Esophagus mucosa (tissue), 1 donor: ENCODE results near the gene ITGAX. TPM values are rescaled to one million over a fixed set of nuclear protein-coding genes. Genes with fewer than 3 reads are reported as not detected.
"Not testable (repeated sequence)": the region's sequence is repeated elsewhere in the genome, so short reads cannot be mapped to it uniquely, and the experiment has no call there.

Source experiments
- ATAC-seq: fragments of 200-7000 bp; cut with Tn5 transposase; one replicate; pipeline ENCODE4 v1.9.1; 2020
- total RNA-seq: library from RNA; stranded (reverse); gene quantifications from one replicate; pipeline ENCODE4 v1.2.4, GENCODE V29; 2023
- donor health status: DM: yes; HTN: yes; CAD: no.

ITGAX gene
- 1.9 TPM for total RNA-seq

DNA sequence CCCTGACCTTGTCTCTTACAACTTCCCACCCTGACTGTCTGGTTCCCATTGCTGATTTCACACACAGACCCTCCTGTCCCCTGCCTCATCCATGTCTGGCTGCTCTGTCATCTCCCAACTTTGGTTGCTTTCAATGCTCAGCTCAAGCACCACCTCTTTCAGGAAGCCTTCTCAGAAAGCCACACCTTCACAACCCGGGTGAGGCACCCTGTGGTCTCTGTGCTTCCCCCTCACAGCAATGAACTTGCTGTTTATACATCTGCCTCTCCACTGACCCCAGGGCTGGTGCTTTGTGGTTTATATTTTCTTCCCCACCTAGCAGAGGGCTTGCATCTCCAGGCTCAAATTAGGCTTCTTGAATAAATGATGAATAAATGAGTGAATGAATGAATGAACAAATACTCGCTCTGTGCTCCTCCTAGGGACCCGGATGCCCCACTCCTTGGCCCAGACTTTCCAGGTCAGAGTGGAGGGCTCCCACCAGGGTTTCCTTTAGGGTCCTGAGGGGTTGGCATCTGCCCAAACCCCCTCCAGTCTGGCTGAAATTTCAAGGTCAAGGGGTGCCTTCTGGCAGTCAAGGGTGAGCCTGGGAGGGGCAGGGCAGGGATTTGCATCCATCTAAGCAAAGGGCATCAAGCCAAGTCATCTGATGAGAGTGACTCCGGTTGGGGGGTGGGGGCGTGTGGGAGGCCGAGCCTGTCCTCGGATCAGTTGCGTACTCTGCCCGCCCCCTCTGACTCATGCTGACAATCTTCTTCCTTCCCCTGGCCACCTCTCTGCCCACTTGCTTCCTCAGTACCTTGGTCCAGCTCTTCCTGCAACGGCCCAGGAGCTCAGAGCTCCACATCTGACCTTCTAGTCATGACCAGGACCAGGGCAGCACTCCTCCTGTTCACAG, at the start of gene ITGAX:
ITGAX (plus strand) TSS at position 783 of the 898 bp plus-strand sequence; CDS start at position 862, 79 bp downstream.
- peak; percentile 38 for ATAC-seq

DNA sequence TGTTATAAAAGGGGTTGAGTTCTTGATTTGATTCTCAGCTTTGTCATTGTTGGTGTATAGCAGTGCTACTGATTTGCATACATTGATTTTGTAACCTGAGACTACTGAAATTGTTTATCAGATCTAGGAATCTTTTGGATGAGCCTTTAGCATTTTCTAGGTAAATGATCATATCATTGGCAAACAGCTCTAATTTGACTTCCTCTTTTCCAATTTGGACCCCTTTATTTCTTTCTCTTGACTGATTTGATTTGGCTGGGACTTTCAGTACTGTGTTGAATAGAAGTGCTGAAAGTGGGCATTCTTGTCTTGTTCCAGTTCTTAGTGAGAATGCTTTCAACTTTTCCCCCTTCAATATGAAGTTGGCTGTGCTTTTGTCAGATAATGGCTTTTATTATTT, 49.8 kb upstream of the ITGAX start:
- ATAC-seq: no peak

DNA sequence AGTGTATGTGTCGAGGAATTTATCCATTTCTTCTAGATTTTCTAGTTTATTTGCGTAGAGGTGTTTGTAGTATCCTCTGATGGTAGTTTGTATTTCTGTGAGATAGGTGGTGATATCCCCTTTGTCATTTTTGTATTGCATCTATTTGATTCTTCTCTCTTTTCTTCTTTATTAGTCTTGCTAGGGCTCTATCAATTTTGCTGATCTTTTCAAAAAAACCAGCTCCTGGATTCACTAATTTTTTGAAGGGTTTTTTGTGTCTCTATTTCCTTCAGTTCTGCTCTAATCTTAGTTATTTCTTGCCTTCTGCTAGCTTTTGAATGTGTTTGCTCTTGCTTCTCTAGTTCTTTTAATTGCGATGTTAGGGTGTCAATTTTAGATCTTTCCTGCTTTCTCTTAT, 46.6 kb upstream of the ITGAX start:
- not testable (repeated sequence) for ATAC-seq

DNA sequence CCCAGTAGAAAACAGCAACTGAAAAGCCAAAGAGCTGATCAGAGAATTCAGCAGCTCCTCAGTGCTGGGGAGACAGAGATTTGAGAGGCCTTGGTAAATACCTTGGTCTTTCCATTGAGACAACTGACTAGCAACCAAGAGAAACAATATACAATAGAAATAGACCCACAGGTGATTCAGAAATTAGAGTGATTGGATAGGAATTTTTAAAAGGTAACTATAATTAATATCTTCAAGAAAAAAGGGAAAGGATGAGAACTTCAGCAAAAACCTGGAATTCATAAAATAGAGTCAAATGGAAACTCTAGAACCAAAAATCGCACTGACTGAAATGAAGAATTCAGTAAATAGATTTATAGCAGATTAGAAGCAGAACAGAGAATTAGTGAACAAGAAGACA, 32.5 kb upstream of the ITGAX start:
- ATAC-seq: no peak

DNA sequence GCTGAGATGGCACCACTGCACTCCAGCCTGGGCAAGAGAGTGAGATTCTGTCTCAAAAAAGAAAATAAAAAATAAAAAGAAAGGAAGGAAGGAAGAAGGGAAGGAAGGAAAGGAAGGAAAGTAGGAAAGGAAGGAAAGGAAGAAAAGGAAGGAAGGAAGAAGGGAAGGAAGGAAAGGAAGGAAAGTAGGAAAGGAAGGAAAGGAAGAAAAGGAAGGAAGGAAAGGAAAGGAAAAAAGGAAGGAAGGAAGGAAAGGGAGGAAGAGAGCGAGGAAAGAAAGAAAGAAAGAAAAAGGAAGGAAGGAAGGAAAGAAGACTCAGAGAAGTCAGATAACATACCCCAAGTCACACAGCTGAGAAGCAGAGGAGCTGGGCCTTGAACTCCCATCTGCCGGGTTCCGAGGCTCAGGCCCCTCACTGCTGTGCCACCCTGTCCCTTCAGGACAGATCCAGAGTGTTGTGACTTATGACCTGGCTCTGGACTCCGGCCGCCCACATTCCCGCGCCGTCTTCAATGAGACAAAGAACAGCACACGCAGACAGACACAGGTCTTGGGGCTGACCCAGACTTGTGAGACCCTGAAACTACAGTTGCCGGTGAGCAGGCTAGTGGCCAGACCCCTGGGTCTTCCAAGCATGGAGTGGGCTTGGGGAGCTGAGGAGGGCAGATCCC, 30.9 kb upstream of the ITGAX start:
- no peak for ATAC-seq

DNA sequence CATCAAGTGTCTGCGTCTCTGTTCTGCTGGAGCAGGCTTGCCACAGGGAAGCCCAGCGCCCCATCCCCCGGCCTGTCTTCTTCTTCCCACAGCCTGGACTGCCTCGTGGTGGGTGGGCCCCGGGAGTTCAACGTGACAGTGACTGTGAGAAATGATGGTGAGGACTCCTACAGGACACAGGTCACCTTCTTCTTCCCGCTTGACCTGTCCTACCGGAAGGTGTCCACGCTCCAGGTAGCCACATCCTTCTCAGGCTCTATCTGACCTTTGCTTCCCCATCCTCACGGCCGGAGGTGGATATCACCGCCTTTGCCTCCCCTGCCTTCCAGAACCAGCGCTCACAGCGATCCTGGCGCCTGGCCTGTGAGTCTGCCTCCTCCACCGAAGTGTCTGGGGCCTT, 29.8 kb upstream of the ITGAX start:
- no peak for ATAC-seq

DNA sequence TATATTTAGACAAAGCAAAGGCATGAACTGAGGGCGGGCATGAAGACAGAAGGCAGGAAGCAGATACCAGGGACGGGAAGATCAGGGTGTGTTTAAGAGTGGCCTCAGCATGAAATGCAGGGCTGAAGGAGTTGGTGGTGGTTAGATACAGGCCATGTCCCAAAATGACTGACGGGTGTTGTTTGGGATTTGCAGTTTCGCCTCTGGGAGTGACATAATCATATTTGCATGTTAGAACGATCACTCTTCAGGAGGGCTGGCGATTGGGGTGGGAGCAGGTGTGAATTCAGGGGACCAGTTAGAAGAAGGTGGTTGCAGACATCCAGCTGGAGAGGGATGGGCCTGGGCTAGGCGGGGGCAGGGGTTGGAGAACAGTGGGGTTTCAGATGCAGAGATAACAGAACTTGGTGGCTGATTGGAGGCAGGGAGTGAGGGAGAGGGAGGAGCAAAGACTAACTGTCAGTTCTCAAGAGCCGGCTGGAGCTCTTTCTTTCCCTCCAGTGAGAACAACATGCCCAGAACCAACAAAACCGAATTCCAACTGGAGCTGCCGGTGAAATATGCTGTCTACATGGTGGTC, 27.2 kb upstream of the ITGAX start:
- ATAC-seq: no peak

DNA sequence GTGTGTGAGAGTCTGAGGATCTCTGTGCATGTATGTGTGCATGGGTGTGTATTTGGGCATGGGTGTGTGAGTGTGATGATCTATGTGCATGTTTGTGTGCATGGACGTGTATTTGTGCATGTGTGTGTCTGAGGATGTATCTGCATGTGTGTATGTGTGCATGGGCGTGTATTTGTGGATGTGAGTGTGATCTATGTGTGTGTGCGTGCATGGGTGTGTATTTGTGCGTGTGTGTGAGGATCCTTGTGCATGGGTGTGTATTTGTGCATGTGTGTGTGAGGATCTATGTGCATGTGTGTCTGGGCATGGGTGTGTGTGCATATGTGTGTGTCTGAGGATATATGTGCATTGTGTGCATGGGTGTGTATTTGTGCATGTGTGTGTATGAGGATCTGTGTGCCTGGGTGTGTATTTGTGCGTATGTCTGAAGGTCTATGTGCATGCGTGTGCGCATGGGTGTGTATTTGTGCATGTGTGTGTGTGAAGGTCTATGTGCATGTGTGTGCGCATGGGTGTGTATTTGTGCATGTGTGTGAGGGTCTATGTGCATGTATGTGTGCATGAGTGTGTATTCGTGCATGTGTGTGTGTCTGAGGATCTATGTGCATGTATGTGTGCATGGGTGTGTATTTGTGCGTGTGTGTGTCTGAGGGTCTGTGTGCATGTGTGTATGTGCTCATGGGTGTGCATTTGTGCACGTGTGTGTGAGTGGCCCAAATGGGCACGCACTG, 26.5 kb upstream of the ITGAX start:
- ATAC-seq: no peak

DNA sequence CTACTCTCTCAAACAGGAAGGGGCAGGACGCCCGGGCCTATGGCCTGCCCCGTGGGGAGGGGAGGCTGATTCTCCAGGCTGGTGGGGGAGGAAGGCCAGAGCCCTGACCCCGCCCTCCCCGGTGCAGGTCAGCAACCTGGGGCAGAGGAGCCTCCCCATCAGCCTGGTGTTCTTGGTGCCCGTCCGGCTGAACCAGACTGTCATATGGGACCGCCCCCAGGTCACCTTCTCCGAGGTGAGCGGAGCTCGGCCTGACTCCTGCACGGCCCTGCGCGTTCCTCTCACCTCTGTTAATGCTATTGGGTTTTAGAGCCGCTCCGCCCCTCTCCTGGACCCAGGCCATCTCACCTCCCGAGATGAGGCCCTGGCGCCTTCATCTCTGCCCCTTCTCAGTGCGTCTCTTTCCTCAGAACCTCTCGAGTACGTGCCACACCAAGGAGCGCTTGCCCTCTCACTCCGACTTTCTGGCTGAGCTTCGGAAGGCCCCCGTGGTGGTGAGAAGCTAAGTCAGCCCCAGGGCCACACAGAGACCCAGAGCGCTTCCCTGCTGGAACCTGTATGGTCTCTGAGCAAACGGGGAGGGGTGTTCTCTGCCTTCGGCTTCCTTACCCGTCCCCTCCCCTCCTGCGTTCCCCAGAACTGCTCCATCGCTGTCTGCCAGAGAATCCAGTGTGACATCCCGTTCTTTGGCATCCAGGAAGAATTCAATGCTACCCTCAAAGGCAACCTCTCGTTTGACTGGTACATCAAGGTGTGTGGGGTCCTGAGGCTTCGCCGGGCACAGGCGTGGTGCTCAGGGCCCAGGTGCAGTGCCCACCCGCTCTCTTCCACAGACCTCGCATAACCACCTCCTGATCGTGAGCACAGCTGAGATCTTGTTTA, 25.1 kb upstream of the ITGAX start:
- ATAC-seq: no peak

DNA sequence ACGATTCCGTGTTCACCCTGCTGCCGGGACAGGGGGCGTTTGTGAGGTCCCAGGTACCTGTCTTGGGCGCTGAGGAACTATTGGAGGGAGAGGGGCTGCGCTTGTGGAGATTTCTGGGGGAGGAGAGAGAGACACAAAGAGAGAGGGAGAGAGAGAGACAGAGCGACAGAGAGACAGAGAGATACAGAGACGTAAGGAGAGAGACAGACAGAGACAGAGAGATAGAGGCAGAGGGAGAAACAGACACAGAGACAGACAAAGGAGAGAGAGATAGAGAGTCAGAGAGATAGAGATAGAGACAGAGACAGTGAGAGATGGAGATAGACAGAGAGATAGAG, 24.5 kb upstream of the ITGAX start:
- no peak for ATAC-seq

DNA sequence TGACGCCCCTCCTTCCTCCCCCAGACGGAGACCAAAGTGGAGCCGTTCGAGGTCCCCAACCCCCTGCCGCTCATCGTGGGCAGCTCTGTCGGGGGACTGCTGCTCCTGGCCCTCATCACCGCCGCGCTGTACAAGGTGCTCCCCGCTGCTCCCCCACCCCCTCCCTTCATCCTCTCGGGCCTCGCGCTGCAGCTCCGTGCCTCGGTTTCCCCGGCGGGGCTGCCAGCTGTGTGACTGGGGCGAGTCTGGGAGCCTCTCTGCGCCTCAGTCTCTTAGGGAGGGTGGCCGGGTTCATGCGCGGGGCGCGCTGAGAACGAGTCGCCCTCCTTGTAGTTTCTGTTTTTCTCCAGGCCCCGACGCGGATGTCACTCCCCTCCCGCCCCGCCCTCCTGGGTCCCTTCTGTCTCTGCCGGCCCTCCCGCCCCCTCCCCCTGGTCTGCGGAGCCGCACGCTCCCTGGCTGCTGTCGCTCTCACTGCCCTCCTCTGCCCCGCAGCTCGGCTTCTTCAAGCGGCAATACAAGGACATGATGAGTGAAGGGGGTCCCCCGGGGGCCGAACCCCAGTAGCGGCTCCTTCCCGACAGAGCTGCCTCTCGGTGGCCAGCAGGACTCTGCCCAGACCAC, 23.7 kb upstream of the ITGAX start:
- no peak for ATAC-seq

DNA sequence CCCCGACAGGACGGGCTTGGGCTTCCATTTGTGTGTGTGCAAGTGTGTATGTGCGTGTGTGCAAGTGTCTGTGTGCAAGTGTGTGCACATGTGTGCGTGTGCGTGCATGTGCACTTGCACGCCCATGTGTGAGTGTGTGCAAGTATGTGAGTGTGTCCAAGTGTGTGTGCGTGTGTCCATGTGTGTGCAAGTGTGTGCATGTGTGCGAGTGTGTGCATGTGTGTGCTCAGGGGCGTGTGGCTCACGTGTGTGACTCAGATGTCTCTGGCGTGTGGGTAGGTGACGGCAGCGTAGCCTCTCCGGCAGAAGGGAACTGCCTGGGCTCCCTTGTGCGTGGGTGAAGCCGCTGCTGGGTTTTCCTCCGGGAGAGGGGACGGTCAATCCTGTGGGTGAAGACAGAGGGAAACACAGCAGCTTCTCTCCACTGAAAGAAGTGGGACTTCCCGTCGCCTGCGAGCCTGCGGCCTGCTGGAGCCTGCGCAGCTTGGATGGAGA, 23.1 kb upstream of the ITGAX start:
- peak; percentile 21 for ATAC-seq

DNA sequence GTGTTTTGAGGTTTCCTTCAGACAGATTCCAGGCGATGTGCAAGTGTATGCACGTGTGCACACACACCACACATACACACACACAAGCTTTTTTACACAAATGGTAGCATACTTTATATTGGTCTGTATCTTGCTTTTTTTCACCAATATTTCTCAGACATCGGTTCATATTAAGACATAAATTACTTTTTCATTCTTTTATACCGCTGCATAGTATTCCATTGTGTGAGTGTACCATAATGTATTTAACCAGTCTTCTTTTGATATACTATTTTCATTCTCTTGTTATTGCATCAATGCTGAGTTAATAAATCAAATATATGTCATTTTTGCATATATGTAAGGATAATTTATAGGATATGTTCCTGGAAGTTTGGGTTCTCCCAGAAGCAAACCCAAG, 22.4 kb upstream of the ITGAX start:
- no peak for ATAC-seq

DNA sequence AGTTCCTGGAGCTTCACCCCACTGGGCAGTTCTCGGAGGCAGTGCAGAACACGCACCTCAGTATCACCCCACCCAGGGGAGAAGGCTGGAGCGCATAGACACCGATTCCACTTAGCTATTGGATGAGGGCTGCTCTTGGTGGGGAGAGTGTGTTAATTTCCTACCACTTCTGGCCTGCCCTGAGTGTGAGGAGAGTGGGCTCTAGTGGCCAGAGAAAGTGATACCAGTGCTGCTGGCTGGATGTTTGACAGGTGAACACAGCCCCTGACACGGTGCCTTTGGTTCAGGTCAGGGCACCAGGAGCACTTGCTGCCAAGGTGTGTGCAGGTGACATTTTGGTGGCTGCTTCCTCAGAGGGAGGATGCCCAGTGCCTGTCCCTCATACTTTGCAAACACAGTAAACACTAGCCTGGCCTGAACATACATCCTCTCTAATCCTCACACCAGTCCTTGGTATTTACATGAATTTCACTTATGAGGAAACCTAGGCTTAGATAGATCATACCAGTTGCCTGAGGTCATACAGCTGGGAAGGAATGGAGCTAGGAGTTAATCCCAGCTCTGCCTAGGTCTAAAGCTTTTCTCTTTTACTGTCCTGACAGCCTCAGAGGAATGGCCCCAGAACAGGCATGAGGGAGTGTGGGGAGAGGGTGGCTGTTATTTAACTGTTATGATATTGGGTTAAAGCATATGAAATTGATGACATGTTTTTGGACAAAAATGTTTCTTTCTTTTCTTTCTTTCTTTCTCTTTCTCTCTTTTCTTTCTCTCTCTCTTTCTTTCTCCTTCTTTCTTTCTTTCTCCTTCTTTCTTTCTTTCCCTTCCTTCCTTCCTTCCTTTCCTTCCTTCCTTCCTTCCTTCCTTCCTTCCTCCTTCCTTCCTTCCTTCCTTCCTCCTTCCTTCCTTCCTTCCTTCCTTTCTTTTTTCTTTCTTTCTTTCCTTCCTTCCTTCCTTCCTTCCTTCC, 21.0 kb upstream of the ITGAX start:
- ATAC-seq: peak; percentile 64

DNA sequence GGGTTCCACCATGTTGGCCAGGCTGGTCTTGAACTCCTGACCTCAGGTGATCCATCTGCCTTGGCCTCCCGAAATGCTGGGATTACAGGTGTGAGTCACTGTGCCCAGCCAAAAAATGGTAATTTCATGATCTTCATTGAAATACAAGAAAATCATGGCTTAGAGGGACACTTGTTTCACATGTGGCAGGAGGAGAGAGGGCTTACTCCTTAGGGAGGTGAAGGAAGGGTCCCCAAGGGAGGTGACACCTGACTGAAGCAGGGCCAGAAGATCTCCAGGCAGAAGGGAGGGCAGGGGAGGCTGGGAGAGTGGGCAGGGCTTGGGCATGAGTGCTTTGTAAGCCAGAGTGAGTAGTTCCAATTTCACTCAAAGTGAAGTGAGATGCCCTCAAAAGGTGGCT, 20.0 kb upstream of the ITGAX start:
- no peak for ATAC-seq

DNA sequence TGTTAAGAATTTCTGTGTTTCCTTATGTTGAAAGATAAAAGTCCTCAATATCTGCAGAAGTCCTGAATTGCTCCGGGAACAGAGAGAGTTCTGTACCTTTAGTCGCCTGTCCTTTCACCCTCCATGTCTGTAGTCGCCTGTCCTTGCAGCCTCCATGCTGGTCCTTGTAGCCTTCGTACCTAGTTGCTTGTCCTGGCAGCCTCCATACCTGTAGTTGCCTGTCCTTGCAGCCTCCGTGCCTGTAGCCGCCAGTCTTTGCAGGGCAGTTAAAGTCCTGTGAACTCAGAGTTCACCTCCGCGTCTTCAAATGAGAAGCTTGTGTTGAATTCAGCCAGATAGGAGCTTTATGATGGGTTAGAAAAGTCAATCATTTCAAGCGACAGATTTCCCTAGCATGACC, 19.5 kb upstream of the ITGAX start:
- no peak for ATAC-seq

DNA sequence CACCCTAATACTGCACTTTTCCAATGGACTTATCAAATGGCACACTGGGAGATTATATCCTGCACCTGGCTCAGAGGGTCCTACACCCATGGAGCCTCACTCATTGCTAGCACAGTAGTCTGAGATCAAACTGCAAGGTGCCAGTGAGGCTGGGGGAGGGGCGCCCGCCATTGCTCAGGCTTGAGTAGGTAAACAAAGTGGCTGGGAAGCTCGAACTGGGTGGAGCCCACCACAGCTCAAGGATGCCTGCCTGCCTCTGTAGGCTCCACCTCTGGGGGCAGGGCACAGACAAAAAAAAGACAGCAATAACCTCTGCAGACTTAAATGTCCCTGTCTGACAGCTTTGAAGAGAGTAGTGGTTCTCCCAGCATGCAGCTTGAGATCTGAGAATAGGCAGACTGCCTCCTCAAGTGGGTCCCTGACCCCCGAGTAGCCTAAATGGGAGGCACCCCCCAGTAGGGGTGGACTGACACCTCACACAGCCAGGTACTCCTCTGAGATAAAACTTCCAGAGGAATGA, 16.8 kb upstream of the ITGAX start:
- not testable (repeated sequence) for ATAC-seq

DNA sequence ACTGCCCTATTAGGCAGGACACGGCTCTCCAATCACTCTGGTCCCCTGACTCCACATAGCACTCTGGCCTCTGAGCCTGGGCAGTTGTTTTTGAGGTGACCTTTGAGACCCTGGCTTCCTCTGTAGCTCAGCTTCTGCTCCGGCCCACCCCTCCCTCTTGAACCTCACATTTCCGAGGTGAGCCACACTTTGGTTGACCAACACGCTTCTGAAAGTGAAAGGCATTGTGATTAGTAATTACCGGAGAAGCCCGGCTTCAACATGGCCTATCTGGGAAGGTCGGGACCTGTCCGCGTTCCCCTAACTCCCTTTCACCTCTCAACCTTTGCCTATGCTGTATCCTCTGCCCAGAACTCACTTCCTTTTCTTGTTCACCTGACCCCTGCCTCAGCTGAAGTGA, 10.3 kb upstream of the ITGAX start:
- no peak for ATAC-seq

DNA sequence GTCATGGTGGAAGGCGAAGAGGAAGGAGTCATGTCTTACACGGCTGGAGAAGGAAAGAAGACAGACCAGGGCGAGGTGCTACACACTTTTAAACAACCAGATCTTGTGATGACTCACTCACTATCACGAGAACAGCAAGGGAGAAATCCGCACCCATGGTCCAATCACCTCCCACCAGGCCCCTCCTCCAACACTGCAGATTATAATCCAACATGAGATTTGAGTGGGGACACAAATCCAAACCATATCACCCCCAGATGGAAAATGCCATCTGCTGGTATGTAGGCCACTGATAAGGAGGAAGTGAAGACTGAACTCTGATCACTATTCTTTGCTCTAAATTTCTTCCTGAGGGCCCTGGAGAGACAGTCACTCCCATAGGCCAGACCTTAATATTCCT, 7.5 kb upstream of the ITGAX start:
- ATAC-seq: no peak

DNA sequence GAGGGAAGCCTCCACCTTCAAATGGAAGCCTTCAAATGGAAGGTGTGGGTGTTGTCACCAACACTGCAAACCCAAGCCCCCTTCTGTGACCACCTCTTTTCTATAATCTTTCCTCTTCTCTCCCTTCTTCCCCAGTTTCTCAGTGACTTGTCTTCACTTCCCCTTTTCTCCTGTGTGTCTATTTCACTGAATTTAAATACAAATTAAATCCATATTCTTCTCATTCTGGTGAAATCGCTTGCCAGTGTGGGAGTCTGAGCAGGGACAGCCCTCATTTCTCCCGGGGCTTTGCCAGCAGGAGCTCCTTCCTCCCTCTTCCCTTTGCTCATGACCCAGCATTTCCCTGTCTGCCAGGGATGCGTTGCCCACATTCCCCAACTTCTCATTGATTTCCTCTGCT, 6.4 kb upstream of the ITGAX start:
- ATAC-seq: no peak
